WERI-Rb-1 (cell line): ENCODE measurements around the gene ZKSCAN3.

Experiments
- DNase-seq: peaks from one replicate; pipeline ENCODE4 v3.0.0-alpha.2; 2020
- H3K27ac ChIP-seq: fragments of 250-450 bp; sonication (Bioruptor Pico); 2 replicates; pipeline ENCODE4 v1.5.1; 2020; ENCODE audit warnings: mild to moderate bottlenecking, moderate library complexity
- H3K27me3 ChIP-seq: fragments of 250-450 bp; sonication (Bioruptor Pico); 2 replicates; pipeline ENCODE4 v1.5.1; 2021; ENCODE audit warnings: mild to moderate bottlenecking, low read depth, moderate library complexity; ENCODE audit not compliant: insufficient read depth, severe bottlenecking
- H3K36me3 ChIP-seq: fragments of 250-450 bp; sonication (Bioruptor Pico); 2 replicates; pipeline ENCODE4 v1.5.1; 2020; ENCODE audit warnings: mild to moderate bottlenecking, moderate library complexity
- H3K4me3 ChIP-seq: 2 replicates; pipeline ENCODE4 v1.5.1; 2011; ENCODE audit warnings: low read depth, mild to moderate bottlenecking, control low read depth, low read length
- H3K9me3 ChIP-seq: fragments of 250-450 bp; sonication (Bioruptor Pico); 2 replicates; pipeline ENCODE4 v1.5.1; 2021; ENCODE audit warnings: mild to moderate bottlenecking, moderate library complexity; ENCODE audit not compliant: severe bottlenecking
- TF ChIP-seq, protein P1 (sequence below): IDR thresholded peaks from 2 replicates; pipeline ENCODE4 v1.5.1; 2011; ENCODE audit warnings: low read depth, mild to moderate bottlenecking, control low read depth, inconsistent platforms, low read length

The ZKSCAN3 gene

DNA sequence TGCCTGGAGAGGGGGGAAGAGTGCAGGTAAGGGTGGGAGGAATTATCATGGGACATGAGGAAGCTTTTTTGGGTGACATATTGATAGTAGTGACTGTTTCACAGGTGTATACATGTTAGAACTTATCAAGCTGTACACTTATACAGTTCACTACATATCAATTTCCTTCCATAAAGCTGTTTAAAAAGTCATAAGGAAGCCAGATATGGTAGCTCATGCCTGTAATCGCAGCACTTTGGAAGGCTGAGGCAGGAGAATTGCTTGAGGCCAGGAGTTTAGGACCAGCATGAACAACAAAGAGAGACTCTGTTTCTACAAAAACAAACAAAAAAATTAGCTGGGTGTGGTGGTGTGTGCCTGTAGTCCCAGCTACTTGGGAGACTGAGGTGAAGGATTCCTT, 28.1 kb downstream of the ZKSCAN3 start:
- DNase-seq: no peak
- H3K9me3 ChIP-seq: peaks cover 4% of the 10 kb centered on the region
- H3K27me3 ChIP-seq: no peaks in the 10 kb centered on the region
- H3K4me3 ChIP-seq: no peak overlapping the region
- H3K36me3 ChIP-seq: peaks cover 64% of the 10 kb centered on the region
- TF ChIP-seq, protein P1, sequence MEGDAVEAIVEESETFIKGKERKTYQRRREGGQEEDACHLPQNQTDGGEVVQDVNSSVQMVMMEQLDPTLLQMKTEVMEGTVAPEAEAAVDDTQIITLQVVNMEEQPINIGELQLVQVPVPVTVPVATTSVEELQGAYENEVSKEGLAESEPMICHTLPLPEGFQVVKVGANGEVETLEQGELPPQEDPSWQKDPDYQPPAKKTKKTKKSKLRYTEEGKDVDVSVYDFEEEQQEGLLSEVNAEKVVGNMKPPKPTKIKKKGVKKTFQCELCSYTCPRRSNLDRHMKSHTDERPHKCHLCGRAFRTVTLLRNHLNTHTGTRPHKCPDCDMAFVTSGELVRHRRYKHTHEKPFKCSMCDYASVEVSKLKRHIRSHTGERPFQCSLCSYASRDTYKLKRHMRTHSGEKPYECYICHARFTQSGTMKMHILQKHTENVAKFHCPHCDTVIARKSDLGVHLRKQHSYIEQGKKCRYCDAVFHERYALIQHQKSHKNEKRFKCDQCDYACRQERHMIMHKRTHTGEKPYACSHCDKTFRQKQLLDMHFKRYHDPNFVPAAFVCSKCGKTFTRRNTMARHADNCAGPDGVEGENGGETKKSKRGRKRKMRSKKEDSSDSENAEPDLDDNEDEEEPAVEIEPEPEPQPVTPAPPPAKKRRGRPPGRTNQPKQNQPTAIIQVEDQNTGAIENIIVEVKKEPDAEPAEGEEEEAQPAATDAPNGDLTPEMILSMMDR: no peak
- H3K27ac ChIP-seq: no peak overlapping the region

DNA sequence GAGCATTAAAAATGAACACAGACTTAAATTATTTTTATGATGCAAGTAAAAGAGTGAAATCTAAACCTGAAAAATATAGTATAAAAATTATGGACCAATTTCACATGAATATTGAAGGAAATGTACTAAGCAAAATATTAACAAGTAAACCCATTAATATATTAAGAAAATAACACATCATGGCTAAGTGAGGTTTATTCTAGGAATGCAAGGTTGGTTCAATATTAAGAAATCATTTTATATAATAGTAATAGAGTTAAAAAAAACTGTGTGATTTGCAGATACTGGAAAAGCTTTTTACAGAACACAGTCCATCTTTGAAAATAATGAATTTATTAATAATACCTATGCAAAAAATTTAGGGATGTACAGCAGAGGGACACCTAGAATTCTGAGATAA, 28.9 kb downstream of the ZKSCAN3 start:
- Histone ChIP-seq H3K27me3 (no peaks in the 10 kb centered on the region), H3K27ac (no peak overlapping the region), H3K4me3 (no peak overlapping the region), H3K36me3 (peaks cover 68% of the 10 kb centered on the region), H3K9me3 (peaks cover 4% of the 10 kb centered on the region)
- TF ChIP-seq, protein P1: no peak
- no peak for DNase-seq

DNA sequence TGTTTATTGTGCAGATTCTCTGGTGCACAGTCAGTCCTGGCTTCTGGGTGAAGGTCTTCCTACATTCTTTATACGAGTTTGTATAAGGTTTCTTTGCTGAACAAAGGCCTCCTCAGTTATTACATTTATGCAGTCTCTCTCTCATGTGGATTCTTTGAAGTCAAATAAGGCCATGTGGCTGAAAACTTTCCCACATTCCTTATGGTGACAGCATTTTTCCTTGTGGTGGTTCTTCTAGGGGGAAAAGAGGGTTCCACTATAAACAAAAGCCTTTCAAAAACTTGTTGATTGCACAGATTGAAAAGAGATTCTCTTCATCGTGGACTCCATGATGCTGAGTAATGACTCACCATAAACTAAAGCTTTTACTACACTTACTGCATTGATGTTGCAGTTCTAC, 30.6 kb downstream of the ZKSCAN3 start:
- Histone ChIP-seq H3K36me3 (peaks cover 84% of the 10 kb centered on the region), H3K27me3 (no peaks in the 10 kb centered on the region), H3K27ac (no peak overlapping the region), H3K4me3 (no peak overlapping the region), H3K9me3 (peaks cover 4% of the 10 kb centered on the region)
- TF ChIP-seq, protein P1: no peak
- DNase-seq: no peak

DNA sequence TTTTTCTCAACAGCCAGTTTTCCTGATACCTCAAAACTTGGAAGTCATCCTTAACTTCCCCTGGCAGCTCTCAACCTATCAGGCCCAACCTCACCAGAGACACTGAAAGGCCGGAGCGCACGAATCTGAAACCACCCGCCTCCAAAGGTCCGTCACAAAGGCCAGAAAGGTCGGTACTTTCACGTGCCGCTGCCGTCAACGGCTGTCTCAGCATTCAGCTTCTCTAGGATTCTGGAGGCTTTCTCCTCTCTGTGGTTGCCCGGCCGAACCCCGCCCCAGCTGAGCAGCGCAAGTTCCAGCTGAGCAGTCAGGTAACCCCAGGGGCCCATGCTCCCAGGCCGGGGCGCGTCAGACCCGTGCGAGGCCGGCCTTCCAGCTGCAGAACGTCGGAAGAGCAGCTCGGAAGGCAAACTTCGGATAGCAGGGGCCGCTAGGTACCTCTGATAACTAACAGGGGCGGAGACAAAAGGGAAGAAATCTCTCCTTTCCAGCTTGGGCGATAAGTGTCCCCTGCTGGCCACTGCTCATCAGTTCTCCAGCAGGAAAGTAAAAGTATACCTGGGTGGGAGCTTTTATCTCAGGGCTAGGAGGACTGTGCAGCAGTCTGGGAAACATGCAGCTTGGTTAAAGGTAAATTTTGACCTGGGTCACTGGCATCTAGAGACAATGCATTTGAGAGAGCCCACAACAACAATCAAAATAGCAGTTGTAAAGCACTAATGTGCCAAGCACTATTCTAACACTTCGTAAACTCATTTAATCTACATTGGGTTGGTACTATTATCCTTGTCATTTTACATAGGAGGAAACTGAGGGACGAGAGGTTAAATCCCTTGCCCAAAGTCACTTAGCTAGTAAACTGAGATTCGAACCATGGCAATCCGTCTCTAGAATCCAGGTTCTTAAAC, 33.7 kb downstream of the ZKSCAN3 start:
- no peaks in the 10 kb centered on the region for H3K27me3 ChIP-seq
- H3K27ac ChIP-seq: peak overlapping the region; percentile 66
- peak overlapping the region; percentile 49 for H3K4me3 ChIP-seq
- H3K9me3 ChIP-seq: peaks cover 4% of the 10 kb centered on the region
- peaks cover 95% of the 10 kb centered on the region for H3K36me3 ChIP-seq
- TF ChIP-seq, protein P1: peak; percentile 72
- DNase-seq: peak; percentile 89

DNA sequence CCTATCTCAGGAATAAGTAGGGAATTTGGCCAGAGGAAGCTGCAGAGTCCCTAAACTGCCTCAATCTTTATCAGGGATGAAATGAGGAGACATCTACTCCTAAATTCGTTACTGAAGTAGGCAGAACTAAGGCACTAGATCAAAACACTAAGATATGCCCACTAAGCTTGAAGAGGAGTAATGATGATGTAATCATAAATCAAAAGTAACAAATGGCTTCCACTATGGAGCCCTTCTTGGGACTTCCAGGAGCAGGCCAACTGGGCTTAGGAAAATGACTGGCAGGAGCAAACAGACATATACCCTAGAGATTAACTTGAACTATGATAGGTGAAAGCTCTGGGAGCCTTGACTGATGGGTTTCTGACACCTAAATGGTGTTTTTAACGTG, 34.4 kb downstream of the ZKSCAN3 start:
- peaks cover 95% of the 10 kb centered on the region for H3K36me3 ChIP-seq
- no peak overlapping the region for H3K27ac ChIP-seq
- DNase-seq: no peak
- H3K9me3 ChIP-seq: peaks cover 3% of the 10 kb centered on the region
- TF ChIP-seq, protein P1: no peak
- H3K27me3 ChIP-seq: no peaks in the 10 kb centered on the region
- H3K4me3 ChIP-seq: no peak overlapping the region
